Uterus (tissue), 4 donors: Measurements from ENCODE around the gene PLA2G4D. TPM values are rescaled to one million over a fixed set of nuclear protein-coding genes. Genes with fewer than 3 reads are reported as not detected.

ENCODE experiments used
- DNase-seq, 2 donors: peaks; one replicate each; pipeline ENCODE4 v3.0.0-alpha.2; 2019 to 2020
- H3K27ac ChIP-seq, 2 donors: fragments of 200-600 bp; sonication (generic); 1 replicate in 1 of 2; 2 replicates in 1 of 2; pipeline ENCODE4 v1.5.1; 2016 to 2018
- H3K27me3 ChIP-seq, 2 donors: fragments of 200-600 bp; sonication (generic); one replicate each; pipeline ENCODE4 v1.5.1; 2018 to 2019; ENCODE audit warnings: control low read depth in 1 of 2
- H3K36me3 ChIP-seq, 2 donors: fragments of 200-600 bp; sonication (generic); one replicate each; pipeline ENCODE4 v1.5.1; 2019; ENCODE audit warnings: control low read depth in 1 of 2
- H3K4me1 ChIP-seq, 2 donors: fragments of 200-600 bp; sonication (generic); one replicate each; pipeline ENCODE4 v1.5.1; 2018 to 2019; ENCODE audit warnings: control low read depth in 1 of 2
- H3K4me3 ChIP-seq, 2 donors: fragments of 200-600 bp; sonication (generic); 1 replicate in 1 of 2; 2 replicates in 1 of 2; pipeline ENCODE4 v1.5.1; 2018 to 2019; ENCODE audit warnings: mild to moderate bottlenecking in 1 of 2
- H3K9me3 ChIP-seq, 2 donors: fragments of 200-600 bp; sonication (generic); one replicate each; pipeline ENCODE4 v1.5.1; 2019; ENCODE audit warnings: control low read depth in 1 of 2
- POLR2A ChIP-seq, 2 donors: fragments of 450-650 bp; IDR thresholded peaks; one replicate each; pipeline ENCODE4 v1.6.1; 2016; ENCODE audit warnings: antibody characterized with exemption in 2 of 2, mild to moderate bottlenecking in 1 of 2, moderate library complexity in 1 of 2
- intact Hi-C: fragments of 100-400 bp; cut with DNase I; formaldehyde crosslinking; loops from one replicate; pipeline ENCODE4 v1.15.1; 2023; ENCODE audit warnings: low total_unique reads
- total RNA-seq, 4 donors: library from RNA; depleted of rRNA in 3 of 4; stranded (reverse); fragments of >200 nt in 3 of 4; gene quantifications; one replicate each; pipeline versions ENCODE4 v1.1.0 to v1.2.4, GENCODE V29; 2014 to 2023
- TF ChIP-seq, protein P1 (sequence below), 4 experiments: fragments of 200-600 bp in 2 of 4; fragments of 450-650 bp in 2 of 4; sonication (generic) in 2 of 4; IDR thresholded peaks; one replicate each; pipeline ENCODE4 v1.5.1; 2016 to 2019; ENCODE audit warnings: antibody characterized with exemption in 4 of 4, mild to moderate bottlenecking in 2 of 4, moderate library complexity in 1 of 4
- donor health status: DM: yes; HTN: yes; CAD: no.

PLA2G4D gene
- total RNA-seq, 4 donors from 2014 or later: 0.07 TPM; not detected in 3

DNA sequence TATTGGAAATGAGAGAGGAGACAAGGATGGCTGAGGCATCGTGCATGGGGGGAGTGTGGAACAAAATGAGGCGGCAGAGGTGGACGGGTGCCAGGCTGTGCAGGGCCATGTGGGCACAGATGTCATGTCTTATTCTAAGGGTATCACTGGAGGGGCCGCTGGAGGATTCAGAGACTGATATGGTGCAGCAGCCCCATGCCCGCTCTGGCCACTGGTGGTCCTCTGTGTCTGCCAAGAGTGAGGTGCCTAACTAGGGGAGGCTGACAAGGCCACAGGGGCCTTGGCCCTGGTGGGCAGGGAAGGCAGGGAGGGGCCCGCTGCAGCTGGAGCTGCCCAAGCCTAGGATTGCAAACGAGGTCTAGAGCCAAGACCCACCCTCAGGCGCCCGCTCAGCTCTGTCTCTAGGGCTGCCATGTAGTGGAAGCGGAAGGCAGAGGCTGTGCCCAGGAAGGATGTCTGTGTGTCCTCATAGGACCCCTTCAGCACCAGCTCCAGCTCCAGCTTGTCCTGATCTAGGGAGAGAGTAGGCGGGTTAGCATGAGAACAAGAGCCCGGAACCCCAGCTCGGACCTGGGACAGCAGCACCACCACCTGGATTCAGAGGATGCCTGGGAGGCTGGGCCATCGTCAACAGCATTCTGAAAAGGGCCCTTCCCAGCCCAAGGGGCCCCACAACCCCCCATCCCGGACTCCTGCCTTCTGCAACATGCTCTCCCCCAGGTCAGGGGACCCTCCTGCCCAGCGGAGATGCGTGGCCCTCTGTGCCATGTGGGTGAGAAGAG lies 11.3 kb downstream of the PLA2G4D start:
- no peak for DNase-seq
- Histone ChIP-seq H3K27me3 (no peaks in the 10 kb centered on the region), H3K36me3 (no peaks in the 10 kb centered on the region), H3K4me3 (no peak overlapping the region), H3K27ac (no peak overlapping the region), H3K4me1 (no peaks in the 10 kb centered on the region), H3K9me3 (no peaks in the 10 kb centered on the region)
- intact Hi-C loops: no loop called here
- TF ChIP-seq, protein P1, sequence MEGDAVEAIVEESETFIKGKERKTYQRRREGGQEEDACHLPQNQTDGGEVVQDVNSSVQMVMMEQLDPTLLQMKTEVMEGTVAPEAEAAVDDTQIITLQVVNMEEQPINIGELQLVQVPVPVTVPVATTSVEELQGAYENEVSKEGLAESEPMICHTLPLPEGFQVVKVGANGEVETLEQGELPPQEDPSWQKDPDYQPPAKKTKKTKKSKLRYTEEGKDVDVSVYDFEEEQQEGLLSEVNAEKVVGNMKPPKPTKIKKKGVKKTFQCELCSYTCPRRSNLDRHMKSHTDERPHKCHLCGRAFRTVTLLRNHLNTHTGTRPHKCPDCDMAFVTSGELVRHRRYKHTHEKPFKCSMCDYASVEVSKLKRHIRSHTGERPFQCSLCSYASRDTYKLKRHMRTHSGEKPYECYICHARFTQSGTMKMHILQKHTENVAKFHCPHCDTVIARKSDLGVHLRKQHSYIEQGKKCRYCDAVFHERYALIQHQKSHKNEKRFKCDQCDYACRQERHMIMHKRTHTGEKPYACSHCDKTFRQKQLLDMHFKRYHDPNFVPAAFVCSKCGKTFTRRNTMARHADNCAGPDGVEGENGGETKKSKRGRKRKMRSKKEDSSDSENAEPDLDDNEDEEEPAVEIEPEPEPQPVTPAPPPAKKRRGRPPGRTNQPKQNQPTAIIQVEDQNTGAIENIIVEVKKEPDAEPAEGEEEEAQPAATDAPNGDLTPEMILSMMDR (IDR thresholded peaks at IDR 0.05): no peak
- TF ChIP-seq POLR2A (IDR thresholded peaks at IDR 0.05): no peak

DNA sequence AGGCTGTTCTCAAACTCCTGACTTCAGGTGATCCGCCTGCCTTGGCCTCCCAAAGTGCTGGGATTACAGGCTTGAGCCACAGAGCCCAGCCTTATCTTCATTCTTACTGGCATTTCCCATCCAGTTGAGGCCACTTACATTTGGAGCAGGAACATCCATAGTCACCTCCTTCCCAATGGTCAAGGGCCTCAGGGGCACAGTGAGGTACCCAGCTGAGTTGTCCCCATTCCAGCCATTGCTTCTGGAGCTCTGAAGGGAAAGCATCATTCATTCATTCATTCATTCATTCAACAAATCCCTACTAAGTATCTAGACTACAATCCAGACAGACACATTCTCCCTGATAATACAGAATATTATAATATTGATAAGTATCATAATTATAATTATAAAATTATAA lies 12.2 kb downstream of the PLA2G4D start:
- no peak overlapping the region for H3K27ac ChIP-seq
- H3K4me1 ChIP-seq: no peaks in the 10 kb centered on the region
- no peaks in the 10 kb centered on the region for H3K9me3 ChIP-seq
- intact Hi-C loops: no loop called here
- no peaks in the 10 kb centered on the region for H3K27me3 ChIP-seq
- H3K4me3 ChIP-seq: no peak overlapping the region
- no peaks in the 10 kb centered on the region for H3K36me3 ChIP-seq
- TF ChIP-seq POLR2A (IDR thresholded peaks at IDR 0.05): no peak
- TF ChIP-seq, protein P1 (IDR thresholded peaks at IDR 0.05): no peak
- no peak for DNase-seq

DNA sequence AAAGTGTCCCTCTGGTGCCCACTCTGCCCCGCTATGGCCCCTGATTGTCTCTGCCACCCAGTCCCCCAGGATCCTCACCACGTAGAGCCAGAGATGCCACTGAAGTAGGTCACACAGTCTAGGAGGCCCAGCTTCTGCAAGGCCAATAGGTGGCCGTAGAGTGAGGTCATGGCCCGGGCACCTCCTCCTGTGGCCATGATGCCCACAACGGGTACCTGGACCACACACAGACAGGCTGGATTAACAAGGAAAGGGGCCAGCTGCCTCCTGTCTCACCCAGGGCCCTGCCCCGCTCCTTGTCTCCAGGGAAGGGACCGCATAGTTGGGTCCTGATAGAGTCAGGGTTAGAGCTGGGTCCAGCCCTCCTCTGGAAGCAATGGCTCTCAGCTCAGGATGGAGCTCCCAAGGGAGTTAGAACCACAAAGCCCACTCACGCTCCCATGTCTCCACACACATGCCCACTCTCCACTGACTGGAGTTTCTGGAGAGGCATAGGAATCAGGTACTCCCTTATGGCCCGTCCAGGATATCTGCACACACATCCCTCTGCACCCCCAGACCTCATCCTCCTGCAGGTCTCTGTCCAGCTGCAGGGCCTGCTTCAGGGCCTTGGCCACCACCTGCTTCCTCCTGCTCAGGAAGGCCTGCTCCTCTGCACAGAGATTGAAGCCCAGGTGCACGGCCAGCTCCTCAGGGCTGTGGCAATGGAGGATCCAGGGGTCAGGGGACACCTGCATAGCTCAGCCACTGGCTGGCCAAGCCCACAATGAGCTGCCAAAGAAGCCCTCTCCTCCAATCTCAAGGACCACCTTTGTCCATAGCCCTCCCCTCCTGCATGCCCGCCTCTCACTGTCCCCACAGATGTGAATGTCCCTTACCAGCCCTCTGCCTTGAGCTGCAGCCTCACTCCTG lies 13.2 kb downstream of the PLA2G4D start:
- intact Hi-C loops: no loop called here
- H3K9me3 ChIP-seq: no peaks in the 10 kb centered on the region
- H3K36me3 ChIP-seq: no peaks in the 10 kb centered on the region
- no peak overlapping the region for H3K27ac ChIP-seq
- TF ChIP-seq POLR2A (IDR thresholded peaks at IDR 0.05): no peak
- TF ChIP-seq, protein P1 (IDR thresholded peaks at IDR 0.05): no peak
- H3K4me1 ChIP-seq: no peaks in the 10 kb centered on the region
- H3K4me3 ChIP-seq: no peak overlapping the region
- no peak for DNase-seq
- no peaks in the 10 kb centered on the region for H3K27me3 ChIP-seq

DNA sequence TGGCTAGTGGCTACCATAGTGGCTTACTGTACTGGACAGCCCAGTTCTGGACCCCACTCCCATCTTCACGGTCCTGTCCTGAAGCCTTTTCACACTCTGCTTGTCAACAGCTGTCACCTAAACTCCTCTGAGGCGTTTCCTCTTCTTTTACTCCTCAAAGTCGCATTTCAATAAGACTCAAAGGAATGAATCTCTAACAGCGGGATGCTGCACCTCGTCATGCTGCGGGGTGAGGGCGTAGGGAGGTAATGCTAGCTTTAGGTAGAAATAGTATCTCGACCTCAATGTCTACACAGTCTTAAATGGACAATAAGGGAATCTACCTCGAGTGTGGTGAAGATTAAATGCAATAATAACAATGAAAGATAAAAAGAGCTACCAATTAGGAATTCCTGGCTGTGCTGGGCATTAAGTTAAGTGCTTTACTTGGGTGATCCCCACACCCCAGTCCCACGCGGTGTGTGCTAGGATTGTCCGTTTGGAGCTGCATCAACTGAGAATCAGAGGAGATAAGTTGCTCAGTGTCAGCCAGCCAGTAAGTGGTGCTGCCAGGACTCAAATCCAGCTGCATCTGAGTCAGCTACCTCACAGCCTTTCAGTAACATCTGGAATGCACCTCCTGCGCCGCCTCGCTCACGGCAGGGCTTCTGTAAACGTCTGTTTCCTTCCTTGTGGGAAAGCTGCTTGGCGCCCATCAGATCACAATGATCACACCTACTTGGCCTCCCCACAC lies 14.0 kb downstream of the PLA2G4D start:
- TF ChIP-seq, protein P1 (IDR thresholded peaks at IDR 0.05): no peak
- no peak for TF ChIP-seq POLR2A (IDR thresholded peaks at IDR 0.05)
- no peak for DNase-seq
- Histone ChIP-seq H3K36me3 (no peaks in the 10 kb centered on the region), H3K27ac (no peak overlapping the region), H3K4me1 (no peaks in the 10 kb centered on the region), H3K27me3 (no peaks in the 10 kb centered on the region), H3K4me3 (no peak overlapping the region), H3K9me3 (no peaks in the 10 kb centered on the region)
- intact Hi-C loops: no loop called here
